DND-41 (cell line): ENCODE measurements around the gene LSG1.

Experiments used
- CTCF ChIP-seq: IDR thresholded peaks from 2 replicates; pipeline ENCODE4 v1.5.1; 2012; ENCODE audit warnings: borderline replicate concordance, low read length, moderate library complexity, mild to moderate bottlenecking; ENCODE audit not compliant: poor library complexity, severe bottlenecking; ENCODE audit errors: extremely low read depth
- EZH2 ChIP-seq: IDR thresholded peaks from 3 replicates; pipeline ENCODE4 v1.6.1; 2012; ENCODE audit warnings: borderline replicate concordance, low read depth, mild to moderate bottlenecking, moderate library complexity, low read length, inconsistent platforms; ENCODE audit not compliant: severe bottlenecking

- no peak for TF ChIP-seq CTCF
- TF ChIP-seq EZH2: no peak
Measured at GRCh38 chr3:194714137-194714455, 42.1 kb upstream of the LSG1 start.
